ENCODE results near the gene IL1RL2.

IL1RL2 gene

DNA sequence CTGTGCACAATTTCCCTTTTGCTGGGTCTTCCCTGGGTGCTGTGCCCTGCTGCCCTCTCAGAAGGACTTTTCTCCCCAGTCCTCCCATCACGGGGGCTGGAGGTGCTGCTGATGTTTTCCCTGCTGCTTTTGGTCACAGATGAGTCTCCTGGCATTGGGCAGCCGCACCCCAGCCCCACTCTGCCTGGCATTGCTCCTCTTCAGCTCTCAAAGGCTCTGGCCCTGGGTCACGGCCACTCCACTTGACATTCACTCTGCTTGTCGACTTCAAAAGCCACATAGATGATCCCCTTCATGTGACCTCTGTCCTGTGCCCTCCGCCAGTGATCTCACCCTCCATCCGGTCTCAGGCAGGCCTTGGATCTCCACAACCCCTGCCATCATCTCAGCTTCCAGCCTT, 81.0 kb downstream of the IL1RL2 start:
- no peak for DNase-seq (ENCODE audit: low read depth)

- no peak for DNase-seq (ENCODE audit: low read depth)
Observed at GRCh38 chr2:102268510-102269199, 81.8 kb downstream of the IL1RL2 start.

DNA sequence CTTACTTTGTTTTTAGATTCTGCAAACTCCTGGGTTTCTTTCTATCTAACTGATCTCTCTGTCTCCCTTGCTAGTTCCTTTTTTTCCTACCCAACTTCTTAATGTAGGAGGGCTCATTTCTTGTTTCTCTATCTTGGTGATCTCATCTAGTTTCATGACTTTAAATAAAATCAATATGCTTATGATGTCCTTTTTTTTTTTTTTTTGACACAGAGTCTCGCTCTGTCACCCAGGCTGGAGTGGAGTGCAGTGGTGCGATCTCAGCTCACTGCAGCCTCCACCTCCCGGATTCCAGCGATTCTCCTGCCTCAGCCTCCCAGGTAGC, 82.3 kb downstream of the IL1RL2 start:
- DNase-seq (ENCODE audit: low read depth), result no peak

GRCh38 chr2:102271844-102272243, 85.0 kb downstream of the IL1RL2 start:
- DNase-seq (ENCODE audit: low read depth), result no peak

DNA sequence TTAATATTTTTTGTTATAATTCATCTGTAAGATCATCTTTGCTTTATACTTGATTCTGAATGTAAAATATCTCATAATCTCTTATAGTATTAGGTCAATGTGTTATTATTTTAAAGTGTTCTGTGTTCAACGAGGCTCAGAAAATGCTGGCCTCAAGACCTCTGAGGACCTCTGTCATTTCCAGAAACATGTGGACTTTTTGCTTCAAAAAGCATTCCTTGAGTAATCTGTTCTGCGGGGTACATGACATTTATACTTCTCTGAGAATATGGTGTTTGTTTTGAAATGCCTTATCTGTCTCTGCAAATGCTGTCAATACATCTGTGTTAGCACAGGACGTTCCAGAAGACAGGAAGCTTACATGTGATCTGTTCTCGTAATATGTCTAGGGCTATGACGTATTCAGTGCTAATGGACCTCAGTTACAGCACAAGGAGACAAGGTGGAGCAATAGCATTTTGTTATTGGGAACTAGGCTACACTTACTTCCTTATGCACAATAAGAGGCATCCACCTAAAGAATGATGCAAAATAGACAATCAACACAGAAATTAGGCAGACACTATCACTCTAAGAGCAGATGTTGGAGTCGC, 86.9 kb downstream of the IL1RL2 start:
- no peak for DNase-seq (ENCODE audit: low read depth)

GRCh38 chr2:102276549-102277201, 89.9 kb downstream of the IL1RL2 start:
- no peak for DNase-seq (ENCODE audit: low read depth)

- no peak for DNase-seq (ENCODE audit: low read depth)
Observed at GRCh38 chr2:102277202-102277700, 90.4 kb downstream of the IL1RL2 start.

DNA sequence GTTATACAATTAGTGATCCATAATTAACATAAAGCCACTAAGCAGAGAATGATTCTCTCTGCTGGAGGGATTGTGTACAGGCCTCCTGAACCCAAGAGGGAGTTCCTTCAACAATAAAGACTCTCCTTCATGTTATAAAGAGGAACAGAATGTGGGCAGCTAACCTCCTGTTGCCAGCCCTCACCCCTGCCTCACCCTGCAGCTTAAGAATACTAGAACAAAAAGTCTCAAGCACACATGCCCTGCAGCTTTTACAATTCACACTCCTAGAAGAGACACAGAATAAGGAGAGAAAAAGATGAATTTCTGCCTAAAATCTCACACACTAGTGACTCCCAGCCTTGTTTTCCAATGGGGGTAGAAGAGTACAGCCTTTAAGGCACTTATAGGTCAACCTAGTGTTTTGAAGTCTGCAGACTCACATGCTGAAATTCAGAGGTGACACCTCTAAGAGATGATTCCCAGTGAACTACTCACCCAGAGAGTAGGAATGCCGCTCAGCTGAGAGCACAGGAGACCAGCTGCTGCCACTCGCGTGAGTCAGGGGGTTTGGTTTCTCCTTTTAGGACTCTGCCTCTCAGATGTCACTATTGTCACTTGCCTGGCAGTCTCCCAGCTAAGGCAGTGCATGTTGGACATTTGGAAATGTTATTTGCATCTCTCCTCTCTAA, 92.0 kb downstream of the IL1RL2 start:
- DNase-seq (ENCODE audit: low read depth), result no peak

- DNase-seq (ENCODE audit: low read depth), result no peak
Observed at GRCh38 chr2:102279391-102279735, 92.5 kb downstream of the IL1RL2 start.

DNA sequence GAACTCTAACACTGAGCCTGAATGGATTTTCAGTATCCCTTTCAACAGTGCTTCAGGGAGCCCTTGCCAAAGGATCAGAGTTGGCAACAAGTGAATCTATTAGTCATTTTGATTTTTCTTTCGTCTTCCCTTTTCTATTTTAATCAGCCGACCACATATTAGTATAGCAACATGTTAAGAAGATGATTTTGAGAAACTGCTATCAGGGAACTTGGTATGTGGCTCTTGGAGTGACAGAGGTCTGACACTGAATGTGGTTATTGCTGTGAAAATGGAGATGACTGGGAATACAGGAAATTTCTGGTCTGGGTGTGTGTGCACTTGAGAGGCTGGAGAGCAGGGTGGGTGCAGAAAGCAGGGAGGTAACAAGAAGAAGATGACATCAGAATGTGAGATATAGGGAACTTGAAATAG, 95.9 kb downstream of the IL1RL2 start:
- DNase-seq (ENCODE audit: low read depth), result no peak

DNA sequence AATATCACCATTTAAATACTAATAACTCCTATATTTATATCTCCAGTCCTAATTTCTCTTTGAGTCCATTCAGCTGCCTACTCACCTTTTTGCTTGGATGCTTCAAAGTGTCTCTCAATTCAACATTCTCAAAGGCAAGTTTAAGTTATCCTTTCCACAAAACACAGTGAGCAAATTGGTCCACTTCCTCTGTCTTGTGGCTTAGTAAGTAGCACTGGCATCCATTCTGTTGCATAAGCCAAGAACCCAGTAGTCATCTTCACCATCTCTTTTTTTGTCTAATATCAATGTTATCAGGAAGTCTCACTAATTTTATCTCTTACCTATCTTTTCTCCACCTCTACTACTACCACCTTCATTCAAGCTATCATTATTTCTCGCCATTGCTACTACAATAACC, 97.2 kb downstream of the IL1RL2 start:
- DNase-seq (ENCODE audit: low read depth), result no peak

GRCh38 chr2:102284611-102285010, 97.8 kb downstream of the IL1RL2 start:
- no peak for DNase-seq (ENCODE audit: low read depth)

- no peak for DNase-seq (ENCODE audit: low read depth)
Observed at GRCh38 chr2:102285368-102285767, 98.5 kb downstream of the IL1RL2 start.

DNA sequence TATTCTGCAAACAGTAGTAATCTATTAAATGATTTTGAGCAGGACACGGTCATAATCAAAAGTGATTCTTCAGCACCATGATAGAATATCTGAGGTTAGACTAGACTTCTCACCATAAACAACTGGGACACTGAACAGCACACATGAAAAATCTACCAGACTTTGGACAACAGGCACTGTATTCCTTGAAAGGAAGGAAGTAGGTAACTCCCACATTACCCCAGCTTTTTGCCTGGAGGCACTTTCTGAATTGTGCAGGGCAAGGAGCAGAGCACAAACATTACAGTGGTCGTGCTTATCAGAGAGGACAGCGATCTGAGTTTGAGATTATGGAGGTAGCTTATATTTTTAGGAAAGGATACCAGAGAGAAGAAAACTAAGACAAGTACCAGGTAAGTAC, 99.2 kb downstream of the IL1RL2 start:
- no peak for DNase-seq (ENCODE audit: low read depth)

- DNase-seq (ENCODE audit: low read depth), result no peak
Observed at GRCh38 chr2:102289129-102289528, 102.3 kb downstream of the IL1RL2 start.

Measured in CMK (cell line).